IPS-NIHi7 (cell line): ENCODE results near the gene EGLN1.
"Not testable (repeated sequence)": the region's sequence is repeated elsewhere in the genome, so short reads cannot be mapped to it uniquely, and the experiment has no call there.

Experiments used
- DNase-seq: peaks from one replicate; pipeline ENCODE4 v3.0.0; 2012; ENCODE audit warnings: mixed read lengths; ENCODE audit errors: extremely low spot score

The EGLN1 gene

GRCh38 chr1:231363624-231364023 is 58.5 kb downstream of the EGLN1 start:
- no peak for DNase-seq

DNA sequence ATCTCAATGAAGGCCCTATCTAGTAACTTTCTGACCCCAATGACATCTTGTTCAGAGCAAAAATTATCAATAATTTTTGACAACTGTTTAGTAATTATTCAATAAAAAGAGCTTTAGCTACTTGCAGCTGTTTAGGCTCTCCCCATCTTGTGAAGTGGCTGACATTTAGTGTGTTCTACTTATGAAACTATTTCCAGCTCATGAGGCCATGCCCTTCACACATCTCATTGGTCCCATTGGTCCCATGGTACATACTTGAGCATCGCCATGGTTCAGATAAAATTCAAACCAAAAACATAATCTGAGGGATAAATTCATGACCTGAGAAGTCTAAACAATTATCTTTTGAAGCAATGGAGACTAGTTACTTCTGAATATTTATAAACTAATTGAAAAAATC is 59.8 kb downstream of the EGLN1 start:
- no peak for DNase-seq

DNA sequence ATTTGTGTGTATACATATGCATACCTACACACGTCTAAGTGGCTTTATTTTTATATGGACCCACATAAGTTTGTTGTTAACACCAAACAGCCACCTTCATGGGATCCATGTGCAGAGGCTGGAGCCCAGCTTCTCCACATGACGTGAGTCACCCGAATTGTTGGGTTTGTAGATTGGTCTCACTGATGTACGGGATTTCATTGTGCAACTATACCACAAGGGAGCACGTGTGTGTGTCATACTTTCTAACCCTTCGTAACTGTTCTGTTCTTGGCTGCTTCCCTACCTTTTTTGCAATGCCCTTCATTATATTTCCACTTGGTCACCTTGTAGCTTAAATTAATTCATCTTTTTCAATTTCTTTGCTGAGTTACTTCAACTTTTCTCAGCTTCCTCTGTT is 63.0 kb downstream of the EGLN1 start:
- no peak for DNase-seq

DNA sequence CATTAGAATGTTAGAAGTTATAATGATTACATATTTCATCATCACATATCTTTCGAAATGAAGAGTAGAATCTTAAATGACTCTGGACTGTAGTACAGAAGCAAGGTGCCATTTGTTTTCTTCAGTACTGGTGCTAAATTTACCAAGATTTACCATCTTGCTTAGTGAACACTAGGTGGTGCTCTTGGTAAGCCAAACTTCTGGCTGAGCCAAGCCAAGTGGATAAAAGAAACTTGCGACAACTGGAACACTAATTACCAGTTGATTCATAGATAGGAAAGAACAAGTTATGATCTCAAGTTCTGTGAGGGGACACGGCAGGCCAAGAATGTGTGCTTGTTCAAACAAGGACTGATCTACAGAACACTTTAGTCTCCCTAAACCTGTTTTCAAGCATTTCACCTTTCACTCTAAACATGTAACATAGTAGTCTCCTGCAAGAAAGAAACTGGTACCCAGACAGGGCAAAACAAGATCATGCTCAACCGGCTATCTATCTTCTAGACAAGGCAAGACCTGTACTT is 64.2 kb downstream of the EGLN1 start:
- DNase-seq, result peak; percentile 62

- DNase-seq, result no peak
Observed at GRCh38 chr1:231357187-231357772, 64.8 kb downstream of the EGLN1 start.

DNA sequence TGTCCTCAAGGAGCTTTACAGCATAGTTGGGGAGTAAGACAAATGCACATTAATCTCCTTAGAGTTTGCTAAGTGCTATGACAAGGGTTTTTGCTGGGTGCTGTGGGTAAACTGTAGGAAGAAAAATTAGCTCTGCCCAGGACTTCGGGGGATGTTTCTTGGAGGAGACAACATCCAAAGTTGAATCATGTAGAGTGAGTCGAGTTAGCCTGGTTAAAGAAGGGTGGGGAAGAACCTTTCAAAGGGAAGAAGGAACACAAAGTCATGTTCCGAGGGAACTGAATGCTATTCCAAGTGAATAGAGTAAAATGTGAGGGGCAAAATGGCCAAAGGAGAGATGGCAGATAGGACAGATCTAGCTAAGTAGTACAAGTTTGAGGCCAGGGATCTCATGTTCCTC is 66.9 kb downstream of the EGLN1 start:
- DNase-seq, result no peak

DNA sequence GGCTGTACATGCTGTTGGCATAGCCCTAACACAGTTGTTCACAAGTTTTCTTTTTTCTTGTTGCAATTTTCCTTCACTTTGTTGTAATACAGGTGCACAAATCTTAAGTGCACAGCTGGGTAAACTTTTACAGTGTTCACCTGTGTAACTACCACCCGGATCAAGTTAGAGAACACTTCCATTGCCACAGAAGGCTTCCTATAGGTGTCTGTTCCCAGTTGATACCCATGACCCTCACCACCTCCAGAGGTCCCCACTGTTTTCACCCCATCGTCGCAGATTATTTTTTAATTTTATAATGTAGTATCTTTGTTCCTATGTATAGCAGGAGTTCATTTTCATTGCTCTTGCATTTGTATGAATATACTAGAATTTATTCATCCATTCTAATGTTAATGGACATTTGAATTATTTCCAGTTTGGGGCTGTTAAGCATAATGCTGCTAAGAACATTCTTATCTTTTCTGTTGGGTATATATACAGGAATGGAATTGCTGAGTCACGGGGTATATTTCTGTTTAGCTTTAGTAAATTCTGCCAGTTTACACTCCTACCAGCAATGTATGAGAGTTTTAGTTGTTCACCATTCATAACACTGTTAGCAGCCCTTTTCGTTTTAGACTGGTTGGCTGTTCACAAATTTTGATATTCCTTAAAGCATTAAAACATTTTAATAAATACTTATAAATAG is 67.6 kb downstream of the EGLN1 start:
- DNase-seq, result no peak

DNA sequence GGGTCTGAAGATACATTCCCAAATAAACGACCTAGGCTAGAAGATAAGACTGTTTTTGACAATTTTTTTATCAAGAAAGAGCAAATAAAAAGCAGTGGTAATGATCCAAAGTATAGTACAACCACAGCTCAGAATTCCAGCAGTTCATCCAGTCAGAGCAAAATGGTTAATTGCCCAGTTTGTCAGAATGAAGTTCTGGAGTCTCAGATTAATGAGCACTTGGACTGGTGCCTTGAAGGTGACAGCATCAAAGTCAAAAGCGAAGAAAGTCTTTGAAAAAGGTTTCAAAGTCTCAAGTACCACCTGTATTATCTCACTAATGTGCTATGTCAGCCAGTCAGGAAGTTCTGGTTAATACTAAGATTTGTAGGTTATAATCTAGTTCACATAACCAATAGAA is 69.0 kb downstream of the EGLN1 start:
- DNase-seq, result no peak

DNA sequence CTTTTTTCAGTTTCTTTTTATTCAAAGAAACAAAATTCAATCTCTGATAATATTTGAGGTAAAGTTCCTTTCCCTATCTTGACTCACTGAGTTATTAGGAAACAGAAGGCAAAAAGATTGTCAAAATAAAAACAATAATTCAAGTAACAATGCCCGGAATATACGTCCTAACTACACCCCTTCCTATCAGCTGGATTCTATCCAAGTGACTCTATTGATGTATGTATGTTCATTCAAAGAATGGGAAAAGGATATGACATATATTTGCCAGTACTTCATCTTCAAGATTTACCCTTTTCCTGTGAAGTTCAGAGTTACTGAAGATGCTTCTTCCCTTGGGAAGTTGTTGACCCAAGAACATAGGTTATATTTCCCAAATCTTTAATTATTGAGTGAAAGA is 70.3 kb downstream of the EGLN1 start:
- DNase-seq, result no peak

- not testable (repeated sequence) for DNase-seq
Observed at GRCh38 chr1:231348856-231349255, 73.2 kb downstream of the EGLN1 start.

GRCh38 chr1:231348442-231348841 is 73.6 kb downstream of the EGLN1 start:
- DNase-seq, result no peak

- no peak for DNase-seq
Observed at GRCh38 chr1:231347961-231348360, 74.1 kb downstream of the EGLN1 start.

DNA sequence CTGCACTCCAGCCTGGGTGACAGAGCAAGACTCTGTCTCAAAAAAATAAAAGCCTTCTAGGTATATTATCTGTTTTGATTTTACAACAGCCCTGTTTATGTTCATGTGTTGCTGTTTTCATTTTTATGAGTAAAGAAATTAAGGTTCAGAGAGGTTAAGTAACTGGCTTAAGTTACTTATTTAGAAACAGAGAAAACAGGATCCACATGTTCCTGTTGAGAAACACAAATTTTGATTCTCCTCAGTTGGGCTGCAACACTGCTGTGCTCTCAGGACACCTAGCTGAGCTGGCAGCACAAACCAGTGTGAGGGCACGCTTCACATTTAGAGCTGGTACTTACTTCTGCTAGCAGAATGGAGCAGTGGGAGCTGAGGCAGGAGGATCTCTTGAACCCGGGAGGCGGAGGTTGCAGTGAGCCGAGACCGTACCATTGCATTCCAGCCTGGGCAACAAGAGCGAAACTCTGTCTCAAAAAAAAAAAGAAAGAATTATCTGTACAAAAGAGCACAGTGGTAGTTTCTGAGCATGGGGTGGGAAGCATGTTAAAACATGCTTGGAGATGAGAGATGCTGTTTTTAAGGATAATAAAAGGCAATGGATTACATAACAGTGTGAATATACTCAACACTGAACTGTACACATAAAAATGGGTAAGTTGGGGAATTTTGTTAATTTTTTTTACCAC is 81.6 kb downstream of the EGLN1 start:
- no peak for DNase-seq

DNA sequence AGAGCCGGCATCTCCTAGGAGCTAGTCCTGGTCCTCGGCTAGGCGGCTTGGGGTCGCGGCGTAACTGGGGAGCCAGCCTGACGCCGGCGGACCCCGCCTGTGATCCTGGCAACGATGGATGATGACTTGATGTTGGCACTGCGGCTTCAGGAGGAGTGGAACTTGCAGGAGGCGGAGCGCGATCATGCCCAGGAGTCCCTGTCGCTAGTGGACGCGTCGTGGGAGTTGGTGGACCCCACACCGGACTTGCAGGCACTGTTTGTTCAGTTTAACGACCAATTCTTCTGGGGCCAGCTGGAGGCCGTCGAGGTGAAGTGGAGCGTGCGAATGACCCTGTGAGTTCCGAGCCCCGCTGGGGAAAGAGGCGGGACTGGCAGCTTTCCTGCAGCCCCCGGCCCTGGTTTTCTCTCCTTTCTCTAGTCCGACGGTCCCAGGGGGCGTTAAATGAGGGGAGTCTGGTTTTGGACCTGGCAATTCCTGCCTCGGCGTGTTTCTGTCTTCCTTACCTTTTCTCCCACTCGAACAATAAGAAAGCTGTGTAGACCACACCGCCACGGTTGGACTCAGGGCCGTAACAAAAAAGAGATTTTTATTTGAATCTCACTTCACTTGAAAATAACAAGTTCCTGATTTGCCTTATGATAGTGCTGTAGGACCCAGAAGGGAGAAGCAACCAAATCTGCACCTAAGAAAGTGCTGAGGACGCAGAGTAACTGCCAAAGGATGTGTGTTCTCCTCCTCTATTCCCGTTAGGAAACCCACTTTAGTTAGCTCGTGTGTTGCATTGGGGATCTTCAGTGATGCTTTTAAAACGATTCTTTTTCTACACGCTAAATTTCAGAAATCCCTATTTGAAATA is 83.6 kb downstream of the EGLN1 start, which contains the start of gene SPRTN:
TSS of gene SPRTN (plus strand) at position 24 of the 859 bp plus-strand sequence. CDS start at position 115, 91 bp downstream.
- peak; percentile 94 for DNase-seq

DNA sequence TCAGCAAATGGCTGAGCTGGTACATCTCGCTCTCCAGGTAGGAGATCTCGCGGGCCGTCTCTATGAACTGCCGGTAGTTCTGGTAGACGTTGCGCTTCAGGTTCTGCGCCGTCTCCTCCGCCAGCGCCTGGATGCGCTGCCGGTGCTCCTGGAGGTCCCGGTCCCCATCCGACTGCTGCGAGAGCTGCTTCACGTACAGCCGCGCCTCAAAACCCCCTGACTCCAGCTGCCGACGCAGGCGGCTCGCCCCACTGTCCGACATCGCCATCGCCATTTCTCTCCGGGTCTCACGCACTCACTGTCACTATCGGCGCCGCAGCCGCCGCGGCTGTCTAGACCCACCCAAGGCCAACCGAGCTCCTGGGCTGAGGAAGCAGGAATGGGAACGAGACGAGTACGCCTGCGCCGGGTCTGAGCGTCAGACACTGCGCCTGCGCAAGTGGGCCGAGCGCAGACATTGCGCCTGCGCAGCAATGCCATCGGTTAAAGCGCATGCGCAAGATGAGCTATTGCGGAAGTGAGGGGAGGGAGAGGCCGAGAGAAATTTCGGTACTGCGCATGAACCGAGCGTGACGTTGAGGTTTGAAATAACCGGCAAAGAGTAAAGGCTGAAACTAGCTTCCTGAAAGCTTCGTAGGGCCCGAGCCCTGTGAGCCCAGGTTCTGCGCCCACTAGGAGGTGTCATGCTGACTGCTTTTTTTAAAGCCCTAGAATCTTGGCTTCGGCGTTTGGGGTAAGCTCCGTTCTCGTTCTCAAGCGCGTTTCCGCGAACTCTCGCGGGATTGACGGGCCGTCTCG is 84.4 kb downstream of the EGLN1 start, which contains the start of gene EXOC8:
TSS of gene EXOC8 (minus strand) at position 381 of the 798 bp plus-strand sequence. CDS start at position 274, 107 bp downstream.
- peak; percentile 96 for DNase-seq

DNA sequence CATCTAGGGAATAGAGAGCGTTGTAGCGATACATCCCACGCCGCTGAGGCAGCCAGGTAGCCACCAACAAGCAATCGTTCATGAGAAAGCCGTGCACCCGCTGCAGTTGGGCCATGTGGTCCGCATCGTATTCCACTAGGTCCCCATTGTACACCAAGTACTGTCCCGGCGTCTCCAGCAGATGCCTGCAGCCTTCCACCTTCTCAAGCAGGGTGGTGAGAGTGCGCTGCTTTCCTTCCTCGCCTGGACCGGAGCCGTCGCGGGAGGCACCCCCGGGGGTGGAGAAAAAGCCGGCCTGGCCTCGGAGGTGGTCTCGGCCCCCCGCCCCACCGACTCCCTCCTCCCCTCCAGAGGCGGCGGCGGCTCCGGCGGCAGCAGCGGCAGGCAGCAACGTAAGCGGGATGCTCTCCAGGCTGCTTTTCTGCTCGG is 85.0 kb downstream of the EGLN1 start:
- DNase-seq, result peak; percentile 32

DNA sequence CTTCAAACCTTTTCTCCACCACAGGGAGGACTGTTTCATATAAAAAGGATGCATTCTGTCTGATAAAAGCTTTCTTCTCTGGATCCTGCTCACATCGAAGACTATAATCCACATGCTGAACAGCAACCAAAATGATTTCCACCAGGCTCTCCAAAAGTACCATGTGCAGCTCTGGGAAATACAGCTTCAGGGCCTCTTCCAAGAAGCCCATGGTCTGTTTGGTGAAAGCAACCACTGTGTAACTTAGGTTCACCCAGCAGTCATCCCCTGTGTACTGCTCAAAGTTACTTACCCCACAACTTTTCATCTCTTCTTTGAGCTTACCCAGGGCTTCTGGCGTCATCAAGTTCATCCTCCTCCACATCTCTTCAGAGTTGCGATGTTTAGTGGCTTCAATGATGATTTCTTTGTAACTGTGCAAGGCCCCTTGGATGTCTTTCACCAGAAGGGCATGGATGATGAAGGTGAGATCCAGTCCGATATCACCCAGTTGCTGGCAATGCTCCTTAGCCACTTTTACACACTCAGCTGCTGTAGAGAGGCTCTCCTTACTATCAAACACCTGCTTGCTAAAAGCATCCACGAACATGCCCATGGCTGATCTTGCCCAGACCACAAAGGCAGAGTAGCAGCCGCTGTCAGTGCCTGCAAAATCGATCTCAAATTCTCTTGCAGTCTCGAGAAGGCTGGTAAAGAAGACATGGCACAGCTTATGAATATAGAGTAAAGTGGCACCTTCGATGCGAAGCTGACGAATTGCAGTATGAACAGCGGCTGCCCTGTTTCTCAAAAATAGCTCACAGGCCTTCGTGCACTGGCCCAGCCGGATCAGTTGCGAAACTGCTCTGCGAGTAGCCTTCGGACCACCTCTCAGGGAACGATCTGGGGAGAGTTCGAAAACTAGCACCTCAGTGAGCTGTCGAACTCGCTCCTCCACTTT is 86.2 kb downstream of the EGLN1 start:
- no peak for DNase-seq

DNA sequence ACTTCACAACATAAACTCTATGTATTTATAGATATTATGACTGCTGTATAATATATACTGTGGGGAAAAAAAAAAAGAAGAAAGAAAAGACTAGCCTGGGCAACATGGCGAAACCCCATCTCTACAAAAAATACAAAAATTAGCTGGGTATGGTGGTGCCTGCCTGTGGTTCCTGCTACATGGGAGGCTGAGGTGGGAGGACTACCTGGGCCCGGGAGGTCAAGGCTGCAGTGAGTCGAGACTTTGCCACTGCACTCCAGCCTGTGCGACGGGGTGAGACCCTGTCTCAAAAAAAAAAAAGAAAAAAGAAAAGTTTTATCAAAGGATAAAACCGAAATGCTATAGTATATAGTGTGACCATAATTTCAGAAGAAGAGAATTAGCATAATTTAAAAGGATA is 87.1 kb downstream of the EGLN1 start:
- no peak for DNase-seq

DNA sequence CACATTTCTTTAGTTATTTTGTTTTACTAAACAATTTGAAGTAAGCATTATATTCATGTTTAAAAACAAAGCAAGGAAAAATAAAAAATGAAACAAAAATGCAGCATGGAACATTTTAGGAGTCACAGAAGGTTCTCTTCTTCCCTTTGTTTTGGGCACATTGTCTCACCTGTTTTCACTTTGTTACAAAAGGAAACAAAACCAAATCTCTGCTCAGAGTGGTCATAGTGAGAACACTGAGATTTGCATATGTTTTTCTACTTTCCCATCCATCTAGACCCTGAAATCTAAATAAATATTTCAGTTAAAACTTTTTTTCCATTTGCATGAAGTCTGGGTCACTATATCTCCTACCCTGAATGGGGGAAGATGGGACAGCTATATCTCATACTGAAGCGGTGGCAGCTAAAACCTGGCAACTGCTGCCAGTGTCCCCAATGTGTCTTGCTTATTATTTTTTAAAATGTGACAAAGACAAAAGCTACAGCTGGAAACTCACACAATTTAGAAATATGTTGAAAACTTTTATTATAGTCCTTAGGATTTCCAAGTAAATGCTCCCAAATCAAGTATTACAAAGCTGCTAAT is 87.9 kb downstream of the EGLN1 start:
- DNase-seq, result no peak
